Hematopoietic multipotent progenitor cell treated with erythropoietin and hydrocortisone succinate and interleukin-3 and kit ligand, for 6 days (in vitro differentiated cells): ENCODE results near the gene R3HDM4.
"Not testable (repeated sequence)": the region's sequence is repeated elsewhere in the genome, so short reads cannot be mapped to it uniquely, and the experiment has no call there.

Experiments used
- DNase-seq: peaks from one replicate; pipeline ENCODE4 v3.0.0-alpha.2; 2015

Gene R3HDM4

DNA sequence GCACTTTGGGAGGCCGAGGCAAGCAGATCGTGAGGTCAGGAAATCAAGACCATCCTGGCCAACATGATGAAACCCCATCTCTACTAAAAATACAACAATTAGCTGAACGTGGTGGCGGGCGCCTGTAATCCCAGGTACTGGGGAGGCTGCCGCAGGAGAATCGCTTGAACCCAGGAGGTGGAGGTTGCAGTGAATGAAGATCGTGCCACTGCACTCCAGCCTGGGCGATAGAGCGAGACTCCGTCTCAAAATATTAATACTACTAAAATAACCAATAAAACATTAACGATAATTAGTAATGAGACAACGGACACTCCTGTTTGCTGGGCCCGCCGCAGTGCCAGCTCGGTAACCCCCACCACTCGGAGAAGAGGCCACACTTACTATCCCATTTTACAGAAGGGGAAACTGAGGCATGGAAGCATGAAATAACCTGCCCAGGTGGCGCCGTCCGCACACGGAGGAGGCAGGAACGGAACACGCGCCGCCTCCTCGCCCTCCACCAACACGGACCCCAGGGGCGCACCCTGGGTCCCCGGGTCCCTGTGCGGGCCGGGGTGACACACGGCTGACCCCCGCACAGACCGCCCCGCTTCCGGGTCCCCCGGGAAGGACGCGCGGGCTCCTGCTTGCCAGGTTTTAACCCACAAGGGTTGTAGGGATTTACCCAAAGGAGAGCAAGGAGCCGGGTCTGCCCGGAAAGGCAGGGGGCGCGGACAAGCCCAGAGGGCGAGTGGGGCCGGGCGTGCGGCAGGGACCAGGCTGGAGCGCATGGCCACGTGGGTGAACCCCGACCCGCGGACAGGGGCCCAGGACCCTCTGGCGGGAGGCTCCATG, 1.6 kb downstream of the R3HDM4 start:
- DNase-seq = no peak

DNA sequence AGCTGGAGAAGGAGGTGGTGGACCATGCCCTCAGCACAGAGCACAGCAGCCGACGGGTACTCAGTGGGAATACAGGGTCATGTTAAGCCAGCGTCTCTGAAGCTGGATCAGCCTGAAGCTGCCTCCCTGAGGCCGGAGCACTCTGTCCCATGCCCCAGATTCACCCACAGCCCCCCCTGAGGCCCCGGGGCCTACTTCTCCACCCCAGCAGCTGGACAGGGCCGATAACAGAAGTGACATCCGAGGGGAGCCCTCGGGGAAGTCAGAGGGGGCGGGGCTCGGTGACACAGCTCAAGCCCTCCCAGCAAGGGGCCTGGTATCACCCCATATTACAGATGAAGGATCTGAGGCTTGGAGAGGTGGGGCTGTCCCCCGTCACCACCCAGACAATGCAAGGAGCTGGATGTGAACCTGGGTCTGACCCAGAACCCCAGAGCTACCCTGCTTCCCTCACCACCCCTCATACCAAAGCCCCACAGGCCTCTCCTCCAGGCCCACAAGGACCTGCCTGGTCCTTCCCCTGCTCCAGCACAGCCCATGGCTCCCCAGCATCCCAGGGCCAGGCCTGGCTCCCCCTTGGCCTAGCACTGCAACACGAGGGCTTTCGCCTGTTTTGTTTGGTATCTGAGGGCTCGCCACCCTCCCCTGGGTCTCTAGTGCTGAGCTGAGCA, 5.7 kb downstream of the R3HDM4 start:
- DNase-seq = peak; percentile 99

DNA sequence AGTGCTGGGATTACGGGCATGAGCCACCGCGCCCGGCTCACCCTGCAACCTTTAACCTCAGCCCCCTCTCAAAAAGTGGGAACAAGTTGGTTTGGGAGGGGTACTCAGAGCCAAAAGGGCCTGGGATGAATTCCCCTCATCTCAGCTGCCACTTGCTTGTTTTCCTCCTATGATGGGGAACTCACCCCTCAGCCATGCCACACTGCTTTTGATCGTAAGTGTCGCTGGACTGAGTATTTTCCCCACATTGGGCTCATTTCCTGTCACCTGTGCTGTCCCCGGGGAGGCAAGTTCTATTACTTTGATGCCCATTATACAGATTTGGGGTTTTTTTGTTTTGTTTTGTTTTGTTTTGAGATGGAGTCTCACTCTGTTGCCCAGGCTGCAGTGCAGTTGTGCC, 6.5 kb downstream of the R3HDM4 start:
- no peak for DNase-seq

GRCh38 chr19:904545-904944, 8.5 kb downstream of the R3HDM4 start:
- no peak for DNase-seq

DNA sequence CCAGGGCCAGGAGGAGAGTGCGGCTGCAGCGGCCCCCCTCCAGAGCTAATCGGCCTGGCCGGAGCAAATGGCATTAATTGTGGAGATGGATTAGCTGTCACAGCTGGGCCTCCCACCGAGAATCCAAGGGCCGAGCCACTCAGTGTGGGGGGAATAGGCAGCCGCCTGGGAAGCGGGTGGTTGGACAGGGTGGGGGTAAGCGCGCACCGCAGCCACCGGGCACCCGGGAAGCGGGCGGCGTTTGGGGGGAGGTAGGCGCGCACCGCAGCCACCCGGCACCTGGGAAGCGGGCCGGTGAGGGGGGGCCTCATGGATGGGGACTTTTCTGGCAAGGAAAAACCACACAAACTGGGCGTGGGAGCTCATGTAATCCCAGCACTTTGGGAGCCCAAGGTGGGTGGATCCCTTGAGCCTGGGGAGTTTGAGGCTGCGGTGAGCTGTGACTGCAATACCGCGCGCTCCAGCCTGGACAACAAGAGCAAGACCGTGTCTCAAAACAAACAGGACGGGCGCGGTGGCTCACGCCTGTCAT, 9.7 kb downstream of the R3HDM4 start:
- no peak for DNase-seq

DNA sequence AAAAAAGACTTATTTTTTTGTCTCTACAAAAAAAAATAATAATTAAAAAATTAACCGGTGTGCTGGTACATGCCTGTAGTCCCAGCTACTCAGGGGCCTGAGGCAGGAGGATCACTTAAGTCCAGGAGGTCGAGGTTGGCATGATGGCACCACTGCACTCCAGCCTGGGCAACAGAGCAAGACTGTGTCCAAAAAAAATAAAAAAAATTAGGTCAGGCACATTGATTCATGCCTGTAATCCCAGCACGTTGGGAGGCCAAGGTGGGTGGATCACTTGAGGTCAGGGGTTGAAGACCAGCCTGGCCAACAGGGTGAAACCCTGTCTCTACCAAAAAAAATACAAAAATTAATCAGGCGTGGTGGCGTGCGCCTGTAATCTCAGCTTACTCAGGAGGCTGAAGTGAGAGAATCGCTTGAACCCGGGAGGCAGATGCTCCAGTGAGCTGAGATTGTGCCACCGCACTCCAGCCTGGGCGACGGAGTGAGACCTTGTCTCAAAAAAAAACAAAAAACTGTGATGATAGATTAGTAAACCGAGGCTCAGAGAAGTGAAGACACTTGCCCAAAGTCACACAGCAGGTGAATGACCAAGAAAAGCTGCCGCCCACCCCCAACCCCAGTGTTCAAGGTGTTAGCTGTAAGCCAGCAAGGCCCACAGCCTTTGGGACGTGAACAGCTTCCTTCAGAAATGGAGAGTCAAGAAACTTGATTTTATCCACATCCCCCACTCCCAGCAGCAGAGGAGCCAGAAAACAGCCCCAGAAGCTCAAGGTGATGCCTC, 10.4 kb downstream of the R3HDM4 start:
- DNase-seq = no peak

GRCh38 chr19:902093-902370, 11.0 kb downstream of the R3HDM4 start:
- no peak for DNase-seq

DNA sequence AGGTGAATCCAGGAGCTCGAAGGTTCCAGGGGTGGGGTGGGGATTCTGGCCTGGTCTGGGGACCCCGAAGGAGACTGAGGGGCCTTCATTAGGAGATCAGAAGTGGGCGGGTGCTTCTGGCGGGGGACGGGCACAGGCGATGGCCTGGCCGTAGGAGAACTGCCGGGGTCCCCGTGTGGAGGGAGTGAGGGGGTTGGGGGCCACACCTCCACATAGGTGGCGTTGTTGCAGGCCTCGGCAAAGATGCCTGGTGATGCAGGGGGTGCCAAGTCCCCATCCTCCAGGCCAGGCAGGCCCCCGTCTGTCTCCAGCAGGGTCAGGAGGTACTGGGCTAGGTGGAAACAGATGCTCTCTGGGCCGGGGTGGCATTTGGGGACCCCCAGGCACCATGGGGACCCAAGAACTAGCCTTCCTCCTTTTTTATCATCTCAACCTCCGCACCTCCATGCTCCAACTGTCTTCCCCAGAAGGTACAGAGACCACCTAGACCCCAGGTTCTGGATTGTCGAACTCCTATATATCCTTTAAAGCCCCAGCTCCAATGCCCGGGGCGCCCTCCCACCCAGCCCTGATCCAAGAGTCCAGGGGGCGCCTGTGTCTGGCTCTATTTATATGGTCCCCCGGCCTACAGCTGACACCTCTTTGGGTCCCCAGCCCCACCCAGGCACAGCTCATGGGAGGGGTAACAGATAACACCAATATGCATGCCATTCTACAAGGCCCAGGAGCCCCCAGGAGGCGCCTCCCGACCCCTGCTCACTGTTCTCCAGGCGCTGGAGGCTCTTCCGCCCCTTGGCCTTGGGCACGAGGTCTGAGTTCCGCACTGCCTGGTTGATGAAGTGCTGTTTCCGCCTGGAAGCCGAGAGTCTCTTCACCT, 11.6 kb downstream of the R3HDM4 start:
- no peak for DNase-seq

DNA sequence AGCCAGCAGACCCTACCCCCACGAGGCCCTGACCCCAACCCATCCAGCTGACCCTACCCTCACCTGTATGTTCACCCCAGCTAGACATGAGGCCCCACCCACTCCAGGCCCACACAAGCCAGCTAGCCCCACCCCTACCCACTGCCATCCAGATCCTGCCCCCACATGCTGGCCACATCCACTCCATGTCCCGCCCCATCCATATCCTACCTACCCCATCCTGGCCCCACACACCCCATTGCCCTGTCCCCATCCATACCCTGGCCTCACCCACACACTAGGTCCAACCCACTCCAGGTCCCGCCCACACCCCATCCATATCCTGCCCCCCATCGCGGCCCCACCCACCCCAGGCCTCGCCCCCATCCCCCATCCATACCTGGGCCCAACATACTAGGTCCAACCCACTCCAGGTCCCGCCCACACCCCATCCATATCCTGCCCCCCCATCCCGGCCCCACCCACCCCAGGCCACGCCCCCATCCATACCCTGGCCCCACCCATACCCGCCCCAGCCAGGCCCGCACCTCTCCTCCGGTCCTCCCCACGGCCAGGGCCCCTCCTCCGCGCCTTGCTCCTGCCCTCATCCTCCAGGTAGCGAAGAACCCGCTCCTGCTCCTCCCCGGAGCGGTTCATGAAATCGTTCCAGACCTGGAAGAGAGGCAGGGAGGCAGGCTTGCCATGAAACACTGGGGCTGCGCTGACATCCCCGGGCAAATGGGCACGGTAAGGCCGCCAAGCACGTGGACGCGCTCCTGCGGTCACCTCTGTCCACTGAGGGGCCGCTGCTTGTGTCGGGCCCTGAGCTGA, 12.5 kb downstream of the R3HDM4 start:
- DNase-seq = peak; percentile 78

DNA sequence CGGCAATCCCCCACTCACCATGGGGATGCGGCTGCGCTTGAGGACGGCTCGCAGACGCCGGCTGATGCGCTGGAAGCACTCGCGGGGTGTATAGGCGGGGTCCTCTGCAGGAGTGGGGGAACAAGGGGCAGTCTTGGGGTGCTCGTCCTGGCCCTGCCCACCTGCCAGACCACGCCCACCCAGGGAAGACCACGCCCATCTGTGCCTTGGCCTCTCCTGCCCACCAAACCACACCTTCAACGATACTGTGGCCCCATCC, 13.0 kb downstream of the R3HDM4 start:
- peak; percentile 33 for DNase-seq

DNA sequence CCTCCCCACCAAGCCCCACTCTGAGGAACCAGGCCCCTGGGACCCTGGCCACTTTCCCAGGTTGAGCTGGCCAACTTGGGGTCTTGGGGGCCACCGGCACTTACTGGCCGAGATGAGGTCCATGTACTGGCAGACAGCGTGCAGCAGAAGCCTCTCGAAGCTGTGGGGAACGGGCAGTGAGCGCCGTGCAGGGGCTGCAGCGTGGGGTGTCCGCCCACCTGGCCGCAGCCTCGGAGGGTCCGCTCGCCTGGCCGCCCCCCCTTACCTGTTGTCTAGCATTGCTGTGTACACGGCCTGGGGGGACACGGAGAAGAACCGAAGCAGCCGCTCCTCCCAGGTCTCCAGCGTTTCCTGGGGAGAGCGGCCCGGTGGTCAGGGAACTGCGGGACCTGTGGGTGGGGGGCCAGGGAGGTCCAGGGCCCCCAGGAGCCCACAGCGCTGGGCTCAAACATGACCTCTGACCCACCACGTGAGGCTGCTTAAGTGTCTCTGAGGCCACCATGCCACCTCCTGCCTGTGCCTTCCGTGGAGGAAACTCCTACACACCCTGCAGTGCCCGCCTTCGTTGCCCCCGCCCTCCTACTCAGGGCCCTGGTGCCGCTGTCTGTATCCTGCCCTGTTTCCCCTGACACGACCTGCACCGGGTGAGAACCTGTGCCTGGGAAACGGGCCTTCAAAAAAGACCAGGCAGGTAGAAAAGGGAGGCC, 13.5 kb downstream of the R3HDM4 start:
- no peak for DNase-seq

GRCh38 chr19:898663-899062, 14.4 kb downstream of the R3HDM4 start:
- DNase-seq = no peak

GRCh38 chr19:897442-898039, 15.5 kb downstream of the R3HDM4 start:
- DNase-seq = no peak

- DNase-seq = no peak
Measured at GRCh38 chr19:896999-897398, 16.0 kb downstream of the R3HDM4 start.

DNA sequence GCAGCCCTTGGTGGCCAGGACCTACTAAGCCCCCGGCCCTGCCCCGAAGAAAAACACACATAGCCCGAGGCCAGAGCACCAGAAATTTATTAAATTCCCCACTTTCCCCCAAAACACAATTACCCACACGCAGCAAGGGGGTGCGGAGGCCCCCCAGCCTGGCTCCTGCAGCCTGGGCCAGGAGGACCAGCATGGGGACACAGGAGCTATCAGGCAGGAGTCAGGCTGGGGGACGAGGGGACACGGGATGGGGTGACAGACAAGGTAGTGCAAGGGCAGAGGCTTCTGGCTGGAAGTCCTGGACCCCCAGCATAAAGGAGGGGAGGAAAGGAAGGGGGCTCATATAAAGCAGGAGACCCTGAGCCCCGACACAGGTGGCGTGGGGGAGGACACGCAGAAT, 16.6 kb downstream of the R3HDM4 start:
- DNase-seq = no peak

DNA sequence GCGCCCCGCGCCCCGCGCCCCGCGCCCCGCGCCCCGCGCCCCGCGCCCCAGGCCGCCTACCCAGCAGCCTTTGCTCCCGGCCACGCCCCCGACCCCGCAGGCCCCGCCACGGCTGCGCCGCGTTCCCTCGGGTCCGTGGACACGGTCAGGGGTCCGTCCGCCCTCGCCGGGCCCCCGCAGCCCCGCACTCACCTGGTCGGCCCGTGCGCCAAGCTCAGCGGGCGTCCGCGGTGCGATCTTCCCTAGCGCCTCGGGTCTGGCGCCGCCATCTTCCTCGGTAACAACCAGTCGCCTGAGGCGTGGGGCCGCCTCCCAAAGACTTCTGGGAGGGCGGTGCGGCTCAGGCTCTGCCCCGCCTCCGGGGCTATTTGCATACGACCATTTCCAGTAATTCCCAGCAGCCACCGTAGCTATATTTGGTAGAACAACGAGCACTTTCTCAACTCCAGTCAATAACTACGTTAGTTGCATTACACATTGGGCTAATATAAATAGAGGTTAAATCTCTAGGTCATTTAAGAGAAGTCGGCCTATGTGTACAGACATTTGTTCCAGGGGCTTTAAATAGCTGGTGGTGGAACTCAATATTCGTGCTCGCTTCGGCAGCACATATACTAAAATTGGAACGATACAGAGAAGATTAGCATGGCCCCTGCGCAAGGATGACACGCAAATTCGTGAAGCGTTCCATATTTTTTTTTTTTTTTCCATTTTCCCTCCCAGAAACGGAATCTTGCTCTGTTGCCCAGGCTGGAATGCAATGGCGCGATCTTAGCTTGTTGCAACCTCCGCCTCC, 19.9 kb downstream of the R3HDM4 start, which contains the start of the genes MED16 and RNU6-9:
Gene MED16, minus strand, starts transcription at position 294 of the 796 bp plus-strand sequence. CDS start 2,056 bp downstream, outside the sequence.
Gene RNU6-9, plus strand, starts transcription at position 591 of the 796 bp plus-strand sequence.
- DNase-seq = peak; percentile 98

GRCh38 chr19:892243-892893, 20.7 kb downstream of the R3HDM4 start:
- DNase-seq = peak; percentile 55

DNA sequence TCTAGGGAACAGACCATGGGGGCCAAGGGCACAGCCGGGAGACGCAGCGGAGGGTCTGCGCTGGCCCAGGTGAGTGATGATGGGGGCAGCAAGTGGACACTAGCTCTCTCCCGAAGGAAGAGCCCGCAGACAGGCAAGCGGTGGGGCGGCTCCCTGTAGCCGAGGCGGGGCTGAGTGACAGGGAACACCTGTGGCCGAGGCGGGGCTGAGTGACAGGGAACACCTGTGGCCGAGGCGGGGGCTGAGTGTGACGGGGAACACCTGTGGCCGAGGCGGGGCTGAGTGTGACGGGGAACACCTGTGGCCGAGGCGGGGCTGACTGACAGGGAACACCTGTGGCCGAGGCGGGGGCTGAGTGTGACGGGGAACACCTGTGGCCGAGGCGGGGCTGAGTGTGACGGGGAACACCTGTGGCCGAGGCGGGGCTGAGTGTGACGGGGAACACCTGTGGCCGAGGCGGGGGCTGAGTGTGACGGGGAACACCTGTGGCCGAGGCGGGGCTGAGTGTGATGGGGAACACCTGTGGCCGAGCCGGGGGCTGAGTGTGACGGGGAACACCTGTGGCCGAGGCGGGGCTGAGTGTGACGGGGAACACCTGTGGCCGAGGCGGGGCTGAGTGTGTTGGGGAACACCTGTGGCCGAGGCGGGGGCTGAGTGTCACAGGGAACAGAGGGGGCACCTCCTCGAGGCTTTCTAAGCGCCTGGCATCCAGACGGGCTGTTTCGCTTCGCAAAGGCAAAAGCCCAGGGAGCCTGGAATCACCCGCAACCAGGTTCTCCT, 21.4 kb downstream of the R3HDM4 start:
- DNase-seq = not testable (repeated sequence)
